Esophagus muscularis mucosa (tissue), 4 donors: ENCODE measurements around the gene CAST. TPM values are rescaled to one million over a fixed set of nuclear protein-coding genes. Genes with fewer than 3 reads are reported as not detected.
A peak's percentile ranks its signal among the peaks of the same experiment; 100 is the strongest.

Source experiments
- DNase-seq: peaks from one replicate; pipeline ENCODE4 v3.0.0-alpha.2; 2017; ENCODE audit errors: extremely low spot score
- H3K27ac ChIP-seq, 4 donors: fragments of 200-600 bp; sonication (generic); replicated peaks in 1 of 4; 1 replicate in 3 of 4; 2 replicates in 1 of 4; pipeline ENCODE4 v1.5.1; 2016 to 2019; ENCODE audit warnings: mild to moderate bottlenecking in 1 of 4
- H3K27me3 ChIP-seq, 4 donors: fragments of 200-600 bp; sonication (generic); one replicate each; pipeline versions ENCODE4 v1.5.1 to v1.6.0; 2016 to 2019
- H3K36me3 ChIP-seq, 4 donors: fragments of 200-600 bp; sonication (generic); one replicate each; pipeline ENCODE4 v1.5.1; 2016 to 2019
- H3K4me1 ChIP-seq, 4 donors: fragments of 200-600 bp; sonication (generic); one replicate each; pipeline ENCODE4 v1.5.1; 2016 to 2019
- H3K4me3 ChIP-seq, 4 donors: fragments of 200-600 bp; sonication (generic); 1 replicate in 2 of 4; 2 replicates in 2 of 4; pipeline ENCODE4 v1.5.1; 2016 to 2019; ENCODE audit warnings: mild to moderate bottlenecking in 4 of 4, moderate library complexity in 1 of 4
- H3K9me3 ChIP-seq, 4 donors: fragments of 200-600 bp; sonication (generic); 1 replicate in 3 of 4; 2 replicates in 1 of 4; pipeline ENCODE4 v1.5.1; 2016 to 2019
- CTCF ChIP-seq, 3 experiments: fragments of 200-600 bp in 2 of 3; fragments of 450-650 bp in 1 of 3; sonication (generic) in 2 of 3; IDR thresholded peaks; one replicate each; pipeline ENCODE4 v1.5.1; 2017 to 2019; ENCODE audit warnings: antibody characterized with exemption in 3 of 3, mild to moderate bottlenecking in 2 of 3, moderate library complexity in 1 of 3
- EP300 ChIP-seq: sonication (generic); formaldehyde crosslinking; IDR thresholded peaks from one replicate; pipeline ENCODE4 v1.6.1; 2017; ENCODE audit warnings: antibody characterized with exemption
- POLR2A ChIP-seq: fragments of 450-650 bp; IDR thresholded peaks from one replicate; pipeline ENCODE4 v1.6.1; 2017; ENCODE audit warnings: antibody characterized with exemption, moderate library complexity, mild to moderate bottlenecking, low read depth
- POLR2AphosphoS5 ChIP-seq, 2 donors: sonication (generic); formaldehyde crosslinking; IDR thresholded peaks; one replicate each; pipeline ENCODE4 v1.6.1; 2017; ENCODE audit warnings: antibody characterized with exemption in 2 of 2
- WGBS: methylation state at CpG from one replicate; pipeline ENCODE4 v1.1.5; 2018; 5-methylcytosine and 5-hydroxymethylcytosine counted together
- intact Hi-C: fragments of 100-400 bp; cut with DNase I; formaldehyde crosslinking; loops from one replicate; pipeline ENCODE4 v1.15.1; 2023
- total RNA-seq, 4 donors: library from RNA; depleted of rRNA; stranded (reverse); fragments of >200 nt; gene quantifications; one replicate each; pipeline versions ENCODE4 v1.1.0 to v1.2.1, GENCODE V29; 2016

CAST gene
- total RNA-seq, 4 donors from 2014 or later = 238 to 346 (median 296) TPM

GRCh38 chr5:96709152-96709821 is 47.1 kb downstream of the CAST start:
- intact Hi-C loops = no loop called here
- H3K4me1 ChIP-seq = peaks cover 45 to 62% (median 51%) of the 10 kb centered on the region in 4 donors

GRCh38 chr5:96712100-96712746 is 50.0 kb downstream of the CAST start:
- DNase-seq = no peak
- no peaks in the 10 kb centered on the region for H3K27me3 ChIP-seq
- WGBS = 96% methylated on average over 2 of the region's 2 CpGs
- H3K9me3 ChIP-seq = no peaks in the 10 kb centered on the region
- no peak overlapping the region for H3K27ac ChIP-seq
- no peaks in the 10 kb centered on the region for H3K36me3 ChIP-seq
- no peak overlapping the region for H3K4me3 ChIP-seq
- intact Hi-C loops = no loop called here
- TF ChIP-seq CTCF (IDR thresholded peaks at IDR 0.05) = no peak
- no peak for TF ChIP-seq POLR2A
- TF ChIP-seq EP300 = no peak
- TF ChIP-seq POLR2AphosphoS5 (IDR thresholded peaks at IDR 0.05) = no peak
- H3K4me1 ChIP-seq = peaks cover 57 to 76% (median 66%) of the 10 kb centered on the region in 4 donors

More at GRCh38 chr5:96709152-96709821, 47.1 kb downstream of the CAST start:
- H3K4me3 ChIP-seq = no peak overlapping the region
- H3K27me3 ChIP-seq = no peaks in the 10 kb centered on the region
- WGBS = 62% methylated on average over 2 of the region's 3 CpGs
- DNase-seq = no peak
- H3K36me3 ChIP-seq = no peaks in the 10 kb centered on the region
- peak overlapping the region in 2 of 4 donors; percentile 12 to 16 for H3K27ac ChIP-seq
- TF ChIP-seq CTCF (IDR thresholded peaks at IDR 0.05) = no peak
- no peak for TF ChIP-seq EP300
- TF ChIP-seq POLR2A = no peak
- no peak for TF ChIP-seq POLR2AphosphoS5 (IDR thresholded peaks at IDR 0.05)
- no peaks in the 10 kb centered on the region for H3K9me3 ChIP-seq

- H3K27ac ChIP-seq = peak overlapping the region; percentile 38 to 75 (median 62)
- H3K4me3 ChIP-seq = no peak overlapping the region
- no peak for TF ChIP-seq POLR2AphosphoS5 (IDR thresholded peaks at IDR 0.05)
- no peak for TF ChIP-seq EP300
- no peak for TF ChIP-seq CTCF (IDR thresholded peaks at IDR 0.05)
- no peak for TF ChIP-seq POLR2A
- H3K36me3 ChIP-seq = no peaks in the 10 kb centered on the region
- H3K27me3 ChIP-seq = no peaks in the 10 kb centered on the region
- H3K4me1 ChIP-seq = peaks cover 65 to 85% (median 75%) of the 10 kb centered on the region in 4 donors
- H3K9me3 ChIP-seq = no peaks in the 10 kb centered on the region
- intact Hi-C loops = no loop called here
- DNase-seq = no peak
Observed at GRCh38 chr5:96714450-96714849, 52.3 kb downstream of the CAST start.

GRCh38 chr5:96714951-96715451 is 52.8 kb downstream of the CAST start:
- TF ChIP-seq POLR2AphosphoS5 (IDR thresholded peaks at IDR 0.05) (peak; percentile 59 to 81), EP300 (no peak)
- intact Hi-C loops = no loop called here
- Histone ChIP-seq H3K27me3 (no peaks in the 10 kb centered on the region), H3K27ac (peak overlapping the region; percentile 38 to 75 (median 62)), H3K4me3 (no peak overlapping the region), H3K36me3 (no peaks in the 10 kb centered on the region), H3K9me3 (no peaks in the 10 kb centered on the region), H3K4me1 (peaks cover 67 to 88% (median 74%) of the 10 kb centered on the region in 4 donors)
- DNase-seq = no peak
- WGBS = 0% methylated on average over 2 of the region's 2 CpGs

GRCh38 chr5:96716007-96716406 is 53.8 kb downstream of the CAST start:
- DNase-seq = no peak
- TF ChIP-seq POLR2AphosphoS5 (IDR thresholded peaks at IDR 0.05) (no peak), POLR2A (no peak), EP300 (no peak), CTCF (IDR thresholded peaks at IDR 0.05) (no peak)
- Histone ChIP-seq H3K27ac (peak overlapping the region in 3 of 4 donors; percentile 60 to 75 (median 63)), H3K27me3 (no peaks in the 10 kb centered on the region), H3K36me3 (no peaks in the 10 kb centered on the region), H3K4me3 (no peak overlapping the region), H3K4me1 (peaks cover 77 to 97% (median 80%) of the 10 kb centered on the region in 4 donors), H3K9me3 (no peaks in the 10 kb centered on the region)
- intact Hi-C loops = no loop called here
- WGBS = 66% methylated on average over 5 of the region's 5 CpGs
